ENCODE measurements around the gene WNT7A.

WNT7A gene

DNA sequence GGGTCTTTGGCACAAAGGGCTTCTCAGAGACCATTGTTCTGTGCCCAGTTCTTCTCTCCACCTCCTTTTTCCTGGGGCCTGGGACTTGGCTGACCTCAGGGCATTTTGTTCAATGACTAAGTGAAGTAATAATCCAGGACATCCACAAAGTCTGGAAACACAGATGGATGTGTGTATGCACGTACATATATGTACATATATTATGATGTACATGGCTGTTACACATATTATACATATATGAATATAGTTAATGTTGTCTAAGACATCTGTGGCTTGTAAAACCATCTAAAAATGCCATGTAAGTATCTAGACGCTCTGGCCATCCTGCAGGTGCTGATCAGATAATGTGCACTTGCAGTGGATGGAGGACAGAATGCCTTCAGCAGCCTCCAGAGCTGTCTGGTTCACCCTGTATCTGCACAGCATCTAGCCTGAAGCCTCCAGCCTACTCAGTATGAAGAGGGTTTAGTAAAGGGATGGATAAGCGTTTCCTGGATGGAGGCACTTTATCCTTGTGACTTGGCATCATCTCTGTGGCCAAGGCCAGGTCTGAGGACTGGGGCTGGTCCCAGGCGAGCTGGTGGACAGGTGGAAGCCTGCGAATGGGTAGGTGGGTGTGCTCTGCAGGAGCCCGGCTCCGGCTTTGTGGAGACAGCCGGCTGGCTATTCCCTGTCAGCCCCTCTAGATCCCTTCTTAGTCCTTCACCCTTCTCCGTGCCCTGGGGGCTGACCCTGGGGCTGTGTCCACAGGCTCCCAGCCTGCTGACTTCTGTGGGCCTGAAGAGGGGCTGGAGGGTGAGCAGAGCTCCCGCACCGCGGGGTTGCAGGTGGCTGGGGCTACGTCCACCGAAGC is 88.4 kb downstream of the WNT7A start:
- FAIRE-seq = no peak

DNA sequence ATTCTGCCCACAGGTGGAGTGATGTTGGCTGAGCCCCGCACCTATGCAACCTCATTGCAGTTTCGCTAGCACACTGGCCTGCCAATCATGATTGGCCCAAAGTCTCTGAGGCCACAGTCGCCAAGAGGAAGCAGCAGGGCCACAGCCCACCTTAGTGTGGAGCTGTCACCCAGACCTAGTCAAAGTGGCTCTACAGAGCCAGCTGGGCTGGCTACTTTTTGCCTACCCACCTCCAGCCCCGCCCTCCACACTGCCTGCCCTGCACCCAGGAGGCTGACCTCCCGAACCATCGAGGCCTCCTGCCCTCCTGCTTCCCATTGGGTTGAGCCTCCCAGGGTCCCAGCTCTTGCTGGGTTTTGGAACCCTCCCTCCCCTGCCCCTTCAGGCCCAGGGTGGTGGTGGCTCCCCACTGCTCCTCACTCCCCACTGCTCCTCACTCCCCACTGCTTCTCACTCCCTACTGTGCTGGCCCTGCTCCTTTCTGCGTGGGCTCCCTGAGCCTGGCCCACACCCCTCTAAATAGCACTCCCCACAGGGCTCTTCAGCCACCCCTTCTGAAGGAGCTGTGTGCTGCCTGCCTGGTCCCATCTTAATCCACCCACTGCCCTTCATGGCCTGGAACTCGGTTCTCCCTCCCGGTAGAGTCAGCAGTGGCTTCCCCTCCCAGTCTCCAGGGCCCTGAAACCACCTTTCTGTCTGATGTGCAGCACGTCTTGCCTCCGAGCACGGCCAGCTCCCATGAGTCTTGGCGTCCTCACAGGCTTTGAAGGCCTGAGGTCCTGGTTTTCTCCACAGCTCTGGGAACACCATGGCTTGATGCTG is 89.3 kb downstream of the WNT7A start:
- FAIRE-seq = no peak

DNA sequence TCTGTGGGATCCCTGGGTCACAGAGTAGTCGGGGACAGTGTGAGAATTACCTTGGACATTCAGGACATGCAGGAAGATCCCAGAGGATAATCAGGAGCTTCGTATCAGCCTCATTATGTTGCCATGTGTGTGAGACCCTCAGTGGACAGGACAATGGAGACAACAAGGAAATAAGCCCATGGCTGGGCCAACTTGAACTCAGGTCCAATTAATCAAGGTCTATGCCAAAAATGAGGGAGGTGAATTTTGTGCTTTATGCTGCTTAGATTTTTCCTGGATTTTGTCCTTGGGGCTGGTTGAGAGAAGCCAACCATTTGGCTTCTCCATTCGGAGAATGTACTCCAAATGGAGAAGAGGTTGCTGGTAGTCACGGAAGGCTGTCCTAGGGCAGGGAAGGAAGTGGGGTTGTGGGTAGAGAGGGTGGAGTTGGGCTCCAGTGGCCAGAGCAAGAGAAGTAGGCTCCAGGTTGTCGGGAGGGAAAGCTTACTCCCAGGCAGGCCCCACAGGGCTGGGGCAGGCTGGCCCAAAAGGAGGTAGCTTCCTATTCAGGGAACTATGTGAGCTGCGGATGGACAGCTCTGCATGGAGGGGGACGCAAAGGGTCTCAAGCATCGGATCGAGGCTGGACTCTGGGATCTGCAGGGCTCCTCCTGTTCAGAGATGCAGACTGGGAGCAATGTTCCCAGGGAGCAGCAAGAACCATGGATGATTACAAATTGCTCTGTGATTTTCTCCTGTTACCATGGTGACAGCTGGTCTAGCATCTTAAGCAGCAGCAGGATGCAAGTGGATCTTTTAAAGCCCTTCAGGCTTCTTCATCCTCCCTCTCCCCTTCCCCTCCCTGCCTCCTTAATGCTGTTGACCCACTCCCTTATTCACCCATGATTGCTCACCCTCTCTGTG is 91.1 kb downstream of the WNT7A start:
- FAIRE-seq = no peak

DNA sequence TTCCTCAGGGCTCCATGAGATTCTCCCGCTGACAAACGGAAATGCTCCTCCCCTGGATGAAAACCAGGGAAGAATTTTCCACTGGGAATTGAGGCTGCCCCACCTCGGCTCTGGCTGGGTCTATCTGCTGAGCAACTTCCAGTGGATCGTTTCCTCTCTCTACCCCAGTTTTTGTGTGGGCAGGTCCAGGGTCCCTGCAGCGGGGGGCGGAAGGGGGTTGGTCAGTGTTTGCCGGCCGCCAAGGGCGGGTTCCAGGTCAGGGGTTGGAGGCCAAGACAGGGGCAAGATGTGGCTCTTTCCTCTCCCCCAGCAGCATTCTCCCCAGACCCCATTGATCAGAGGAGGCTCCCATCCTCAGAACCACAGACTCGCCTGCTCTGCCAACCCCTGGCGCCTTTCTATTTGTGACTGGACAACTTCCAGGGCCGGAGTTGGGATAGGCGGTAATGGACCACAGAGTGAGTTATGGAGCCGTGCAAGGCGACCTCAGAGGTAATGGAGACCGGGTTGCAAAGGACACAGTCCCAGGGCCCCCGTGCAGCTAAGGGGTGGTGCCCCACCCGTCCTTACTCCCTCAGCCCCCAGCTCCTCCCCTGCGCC is 92.2 kb downstream of the WNT7A start:
- no peak for FAIRE-seq

DNA sequence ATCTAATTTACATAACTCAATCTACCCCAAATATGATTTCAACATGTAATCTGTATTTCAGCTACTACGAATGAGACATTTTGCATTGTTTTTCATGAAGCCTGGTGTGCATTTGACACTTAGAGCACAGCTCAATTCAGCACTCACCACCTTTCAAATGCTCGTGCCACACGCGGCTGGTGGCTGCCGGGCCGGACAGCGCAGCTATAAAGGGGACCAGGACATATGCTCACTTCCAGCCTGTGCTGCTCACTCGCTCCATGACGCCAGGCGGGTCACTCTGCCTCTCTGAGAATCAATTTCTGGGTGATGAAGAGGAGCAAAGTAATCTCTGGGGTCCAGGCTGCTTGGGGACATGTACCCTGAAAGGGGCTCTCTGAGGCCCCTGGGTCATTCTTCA is 93.1 kb downstream of the WNT7A start:
- no peak for FAIRE-seq

DNA sequence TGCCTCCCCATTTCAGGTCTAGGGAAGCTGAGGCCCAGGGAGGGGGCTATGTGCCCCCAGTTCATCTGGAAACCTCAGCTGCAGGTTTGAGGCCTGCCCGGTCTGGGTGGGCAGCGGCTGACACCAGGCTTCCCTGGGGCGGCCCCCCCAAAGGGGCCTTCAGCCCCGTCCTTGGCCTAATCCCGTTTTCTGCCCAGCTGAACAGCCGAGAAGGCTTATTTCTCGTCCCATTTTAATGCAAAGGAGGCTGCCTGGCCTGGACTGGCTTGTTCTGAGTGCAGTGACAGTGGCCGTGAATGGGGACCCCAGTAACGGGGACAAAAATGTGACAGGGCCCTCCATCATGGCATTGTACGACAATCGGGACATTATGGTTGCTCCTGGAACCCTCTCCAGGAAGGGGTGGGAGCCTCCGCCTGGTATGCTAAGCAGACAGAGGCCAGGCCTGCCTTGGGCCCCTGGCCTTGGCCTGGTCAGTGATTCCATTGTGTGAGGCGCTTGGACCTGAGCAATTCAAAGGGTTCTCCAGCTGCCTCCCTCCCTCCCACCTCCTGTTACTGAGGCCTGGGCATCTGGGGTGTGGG is 93.9 kb downstream of the WNT7A start:
- no peak for FAIRE-seq

DNA sequence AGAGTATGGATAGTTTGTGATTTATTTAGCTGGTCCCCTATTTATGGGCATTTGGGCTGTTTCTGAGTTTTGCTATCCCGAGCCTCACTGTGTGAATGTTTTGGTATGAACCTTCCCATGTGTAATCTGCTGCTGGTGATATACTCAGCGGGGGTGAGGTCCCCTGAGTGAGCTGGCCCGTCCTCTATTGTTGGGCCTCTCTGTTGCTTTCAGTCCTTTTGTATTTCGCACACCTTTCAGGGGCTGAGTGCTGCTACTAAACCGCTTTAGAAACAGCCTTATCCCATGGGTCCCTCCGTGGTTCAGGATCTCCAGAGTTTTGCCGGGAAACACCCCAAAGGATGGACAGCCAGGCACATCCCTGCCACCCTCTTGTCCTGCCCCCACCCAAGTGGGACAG is 94.5 kb downstream of the WNT7A start:
- FAIRE-seq = no peak

DNA sequence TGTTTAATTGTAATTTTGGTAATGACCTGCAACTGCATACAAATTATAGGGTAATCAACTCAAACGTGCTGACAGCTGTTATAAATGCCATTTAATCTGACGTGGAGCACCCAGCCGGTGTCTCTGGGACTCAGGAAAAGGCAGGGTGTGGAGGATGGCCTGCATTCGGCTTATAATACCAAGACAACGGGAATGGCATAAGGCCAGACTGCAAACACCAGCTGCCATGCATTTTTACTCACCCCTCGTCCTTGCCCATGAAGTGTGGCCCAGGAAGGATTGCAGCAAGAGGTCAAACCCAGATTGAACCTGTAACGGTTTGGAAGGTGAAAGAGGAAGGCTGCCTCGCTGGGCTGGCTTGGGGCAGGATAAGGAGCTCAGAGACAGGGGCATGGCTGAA is 96.4 kb downstream of the WNT7A start:
- FAIRE-seq = no peak

DNA sequence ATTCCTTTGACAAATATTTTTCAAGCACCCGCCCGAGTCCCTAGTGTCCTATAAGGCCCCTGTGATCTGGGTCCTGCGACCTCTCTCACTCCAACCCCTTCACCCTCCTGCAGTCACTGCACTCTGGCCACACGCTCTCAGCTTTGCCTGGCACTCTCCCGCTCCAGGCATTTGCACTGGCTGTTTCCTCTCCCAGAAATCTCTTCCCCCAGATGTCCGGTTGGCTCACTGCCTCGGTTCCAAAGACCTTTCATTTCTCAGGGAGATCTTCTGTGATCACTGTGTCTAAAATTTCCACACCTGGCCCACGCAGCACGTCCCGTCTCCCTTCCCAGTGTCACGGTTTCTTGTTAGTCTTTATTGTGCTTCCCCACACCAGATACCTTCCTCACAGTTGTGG is 97.4 kb downstream of the WNT7A start:
- no peak for FAIRE-seq

DNA sequence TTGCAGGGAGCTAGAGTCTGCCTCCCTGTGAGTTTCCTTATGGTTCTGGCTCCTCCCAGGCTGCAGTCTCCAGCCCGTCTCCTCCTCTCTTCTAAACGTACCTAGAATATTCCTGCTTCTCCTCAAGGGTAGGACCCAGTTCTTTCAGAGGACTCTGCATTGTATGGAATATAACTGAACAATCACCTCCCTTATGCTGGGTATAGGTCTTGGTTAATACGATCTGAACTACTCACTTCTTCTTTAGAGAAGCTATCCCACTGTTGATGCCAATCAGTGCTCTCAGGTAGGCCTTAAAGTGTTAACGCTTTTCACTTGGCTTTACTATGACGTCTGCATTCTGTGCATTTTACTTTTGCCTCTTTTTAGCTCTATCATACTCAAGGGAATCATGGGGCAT is 98.5 kb downstream of the WNT7A start:
- no peak for FAIRE-seq

DNA sequence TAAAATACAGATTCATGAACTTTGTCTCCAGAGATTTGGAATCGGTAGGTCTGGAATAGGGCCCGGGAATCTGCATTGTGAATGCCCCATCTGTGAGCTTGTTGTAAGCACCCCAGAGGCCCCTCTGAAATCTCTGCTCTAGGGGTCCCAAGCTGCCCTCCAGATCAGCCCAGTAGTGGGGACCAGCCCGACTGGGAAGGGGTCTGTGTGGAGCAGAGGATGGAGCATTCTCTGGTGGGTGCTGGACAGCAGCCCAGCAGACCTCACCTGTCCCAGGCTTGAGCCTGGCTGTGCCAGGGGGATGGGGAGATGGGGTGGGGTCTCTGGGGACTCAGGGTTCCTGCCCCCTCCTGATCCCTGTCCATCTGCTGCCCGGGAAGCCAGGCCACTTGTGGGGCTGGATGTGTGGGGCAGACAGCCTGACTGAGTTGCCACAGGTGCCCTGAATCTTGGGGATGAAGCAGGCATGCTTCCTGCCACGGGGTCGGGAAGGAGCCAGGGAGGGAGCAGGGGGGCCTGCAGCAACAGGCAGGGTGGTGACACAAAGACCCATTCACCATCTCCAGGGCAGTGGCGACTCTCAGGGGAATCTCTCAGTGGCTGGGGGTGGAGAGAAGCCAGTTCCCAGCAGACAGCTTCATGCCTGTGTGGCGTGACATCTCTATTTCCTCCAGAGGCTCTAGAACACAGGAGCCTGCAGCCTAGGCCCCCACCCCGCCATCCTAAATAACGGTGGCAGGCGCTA is 99.3 kb downstream of the WNT7A start:
- no peak for FAIRE-seq

DNA sequence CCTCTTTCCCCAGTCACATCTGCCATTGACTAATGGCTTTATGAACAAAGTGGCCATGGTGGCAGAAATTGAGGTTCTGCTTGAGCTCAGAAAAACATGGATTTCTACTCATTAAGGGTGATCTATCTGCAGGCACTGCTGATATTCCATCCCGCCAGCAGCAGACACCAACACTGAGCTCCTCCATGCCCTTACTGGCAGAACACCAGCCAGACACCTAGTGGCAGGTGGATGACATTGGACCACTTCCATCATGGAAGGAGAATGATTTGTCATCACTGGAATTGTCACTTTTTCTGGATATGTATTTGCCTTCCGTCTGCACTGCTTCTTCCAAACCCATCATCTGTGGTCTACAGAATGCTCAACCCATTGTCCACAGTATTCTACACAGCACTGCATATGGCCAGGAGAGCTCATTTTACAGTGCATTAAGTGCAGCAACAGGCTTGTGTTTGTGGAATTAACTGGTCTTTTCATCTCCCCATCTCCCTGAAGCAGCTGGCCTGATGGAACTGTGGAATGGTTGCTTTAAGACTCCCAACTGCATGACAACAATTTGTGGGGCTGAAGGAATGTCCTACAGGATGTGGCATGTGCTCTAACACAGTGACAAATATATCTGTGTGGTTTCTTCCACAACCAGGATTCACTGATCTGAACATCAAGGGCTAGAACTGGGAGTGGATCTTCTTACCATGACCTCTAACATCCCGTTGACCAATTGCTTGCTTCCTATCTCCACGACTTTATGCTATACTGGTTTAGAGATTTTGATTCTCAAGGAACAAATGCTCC is 103.4 kb downstream of the WNT7A start:
- no peak for FAIRE-seq

DNA sequence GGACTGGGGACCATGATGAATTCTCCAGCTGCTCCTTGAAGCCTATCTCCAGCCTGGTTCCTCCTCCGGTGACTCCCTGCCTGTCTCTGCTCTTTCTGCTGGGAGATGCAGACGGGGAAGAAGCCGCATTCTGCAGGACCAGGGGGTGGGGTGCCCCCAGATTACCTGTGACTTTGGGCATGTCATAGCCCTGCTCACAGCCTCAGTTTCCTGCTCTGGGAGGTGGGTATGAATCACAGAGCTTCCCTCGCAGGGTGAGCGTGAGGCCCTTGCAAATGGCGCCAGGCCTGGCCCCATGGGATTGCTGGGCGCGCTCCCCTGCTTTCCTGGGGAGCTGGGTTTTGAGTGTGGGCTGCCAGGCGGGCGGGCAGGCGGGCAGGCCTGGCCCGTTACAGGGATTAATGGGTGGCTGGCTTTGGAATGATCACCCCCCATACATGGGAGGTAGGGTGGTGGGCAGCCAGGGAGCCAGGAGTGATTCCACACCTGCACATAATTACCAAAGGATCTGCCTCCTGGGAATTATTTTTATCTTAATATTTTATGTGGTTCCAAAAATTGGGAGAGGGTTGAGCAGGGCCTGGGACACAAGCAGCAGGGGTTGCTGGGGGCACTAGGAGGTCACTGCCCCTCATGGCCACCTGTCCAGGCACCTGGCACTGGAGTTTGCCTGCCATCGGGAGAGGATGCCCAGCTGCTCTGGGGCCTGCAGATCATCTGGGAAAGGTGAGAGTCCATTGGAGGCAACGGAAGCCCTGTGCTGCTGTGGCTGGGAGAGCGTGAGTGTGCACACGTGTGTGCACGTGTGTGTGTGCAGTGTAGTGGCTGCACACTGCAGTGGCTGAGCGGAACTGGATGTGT is 106.8 kb downstream of the WNT7A start:
- FAIRE-seq = no peak

DNA sequence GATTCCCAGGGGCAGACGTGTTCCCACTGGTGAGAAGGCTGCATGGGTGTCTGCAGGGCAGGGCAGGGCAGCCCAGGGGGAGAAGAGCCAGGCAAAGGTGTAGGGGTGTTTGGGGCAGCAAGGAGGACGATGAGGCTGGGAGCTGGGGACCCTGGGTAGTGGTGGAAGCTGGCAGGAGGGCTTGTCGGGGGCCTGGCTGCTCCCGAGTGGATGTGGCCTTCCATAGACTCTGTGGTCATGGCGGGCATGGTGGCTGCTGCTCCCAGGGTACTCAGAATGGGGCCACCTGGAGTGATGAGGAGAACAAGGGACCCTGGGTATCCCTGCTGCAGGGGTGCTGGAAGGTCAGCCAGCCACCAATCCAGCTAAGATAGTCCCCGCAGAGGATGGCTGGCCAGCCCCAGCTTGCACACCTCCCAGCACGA is 107.5 kb downstream of the WNT7A start:
- FAIRE-seq = no peak

DNA sequence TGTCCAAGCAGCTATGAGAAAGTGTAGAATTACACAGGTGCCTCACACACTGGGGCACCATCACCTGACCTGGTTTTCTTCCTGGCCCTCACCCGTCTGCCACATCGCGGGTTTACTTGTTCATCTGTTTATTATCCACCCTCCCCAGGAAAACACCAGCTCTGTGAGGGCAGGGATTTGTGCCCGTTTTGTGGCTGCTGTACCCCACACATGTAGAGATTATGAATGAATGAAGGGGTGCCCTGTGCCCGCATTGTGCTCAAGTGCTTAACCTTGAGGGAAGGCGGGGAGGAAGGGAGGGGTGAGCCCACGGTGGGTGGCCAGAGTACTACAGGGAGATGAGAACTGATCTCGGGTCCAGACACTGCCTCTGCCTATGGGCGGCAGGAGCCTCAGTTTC is 108.4 kb downstream of the WNT7A start:
- no peak for FAIRE-seq

DNA sequence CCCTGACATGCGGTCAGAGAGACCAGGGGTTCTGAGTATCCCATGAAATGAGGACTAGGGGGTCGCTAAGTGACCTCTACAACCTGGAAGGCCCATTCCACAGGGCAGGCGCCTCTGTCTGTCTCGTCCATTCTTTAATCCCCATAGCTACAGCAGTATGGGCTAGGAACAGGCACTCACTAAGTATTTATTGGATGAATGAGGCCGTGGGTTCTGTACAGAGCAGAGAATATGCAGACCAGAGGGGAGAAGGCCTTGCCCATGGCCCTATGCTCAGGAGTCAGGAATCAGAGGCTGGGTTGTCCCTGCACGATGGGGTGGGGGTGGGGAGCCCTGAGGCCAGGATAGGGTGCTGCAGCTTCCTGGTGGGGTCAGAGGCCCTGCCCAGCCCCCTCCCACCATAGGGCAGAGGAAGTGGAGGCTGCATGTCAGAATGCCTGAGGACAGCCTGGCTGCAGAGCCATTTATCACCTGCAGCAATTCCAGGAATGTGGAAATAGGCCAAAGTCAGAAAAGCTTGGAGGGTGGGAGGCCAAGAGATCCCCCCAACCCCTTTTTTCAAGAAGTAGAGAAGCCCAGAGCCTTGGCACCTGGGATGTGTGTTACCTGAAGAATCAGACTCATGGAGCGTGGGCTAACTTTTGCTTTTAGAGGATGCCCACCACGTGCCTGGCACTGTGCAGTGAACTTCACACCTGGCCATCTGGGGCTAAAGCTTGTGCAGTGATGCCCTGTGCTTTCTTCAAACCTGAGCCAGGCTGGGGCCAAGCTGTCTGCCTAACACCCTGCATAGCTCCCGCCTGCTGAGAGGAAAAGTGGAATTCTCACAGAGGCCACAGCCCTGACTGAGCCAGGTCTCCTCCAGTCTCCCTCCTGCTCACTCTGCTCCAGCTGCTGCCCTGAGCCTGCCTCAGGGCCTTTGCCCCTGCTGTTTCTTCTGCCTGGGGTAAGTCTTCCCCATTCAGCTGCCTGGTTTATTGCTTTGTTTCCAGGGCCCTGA is 109.4 kb downstream of the WNT7A start:
- no peak for FAIRE-seq

DNA sequence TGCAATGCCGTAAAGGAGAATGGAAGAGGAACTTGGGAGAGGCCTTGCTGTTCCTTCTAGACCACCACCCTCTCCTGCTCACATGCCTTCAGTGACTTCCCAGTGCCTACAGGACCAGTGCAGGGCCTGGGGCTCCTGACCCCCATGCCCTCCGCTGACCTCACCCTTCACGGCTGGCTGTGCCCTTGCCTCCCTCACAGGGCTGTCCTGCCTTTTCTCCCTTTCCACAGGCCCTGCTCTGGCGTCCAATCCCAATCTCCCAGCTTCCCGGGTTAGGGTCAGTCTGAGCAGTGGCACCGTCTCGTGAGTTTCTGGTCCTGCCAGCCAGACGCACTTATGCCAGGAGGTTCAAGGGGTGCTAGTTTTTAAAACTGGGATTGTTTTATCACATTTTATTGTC is 110.4 kb downstream of the WNT7A start:
- no peak for FAIRE-seq

DNA sequence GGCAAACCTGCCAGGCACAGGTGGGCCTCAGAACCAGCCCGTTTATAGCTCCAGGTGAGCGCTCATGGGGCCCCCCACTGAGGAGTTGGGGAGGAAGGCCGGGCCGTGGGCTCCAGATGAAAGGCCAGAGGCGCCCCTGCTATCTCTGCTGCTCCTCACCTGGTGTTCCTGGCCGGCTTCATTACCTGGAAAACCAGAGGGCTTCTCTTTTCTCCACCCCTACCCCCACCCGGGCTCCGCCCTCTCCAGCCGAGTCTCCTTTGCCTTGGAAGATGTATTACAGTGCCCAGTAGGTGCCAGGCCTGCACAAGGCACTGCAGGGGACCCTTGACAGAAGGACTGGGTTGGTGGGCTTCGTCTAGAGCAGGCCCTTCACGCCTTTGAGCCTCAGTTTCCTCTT is 111.4 kb downstream of the WNT7A start:
- FAIRE-seq = no peak
